Caco-2 (cell line): Measurements from ENCODE around the gene MORN1. TPM values are rescaled to one million over a fixed set of nuclear protein-coding genes. Genes with fewer than 3 reads are reported as not detected.

Experiments used
- BruUV-seq: library from RNA; stranded (reverse); fragments of 400-500 nt; replicated peaks from 2 replicates; lab custom pipeline; 2021; lab: Mats Ljungman, UMichigan
- CTCF ChIA-PET: fragments of 300-600 bp; sonication (Branson Sonifier 250); formaldehyde crosslinking; loops from one replicate; lab custom pipeline; 2022; ENCODE audit warnings: antibody characterized with exemption; lab: Charles Lee
- POLR2A ChIA-PET: fragments of 300-600 bp; sonication (Branson Sonifier 250); formaldehyde crosslinking; loops from one replicate; lab custom pipeline; 2022; ENCODE audit warnings: antibody characterized with exemption; lab: Charles Lee
- DNase-seq, 2 experiments: peaks; one replicate each; pipeline versions ENCODE4 v3.0.0 to v3.0.0-alpha.2; 2020 to 2022
- H3K27me3 ChIP-seq: replicated peaks from 2 replicates; pipeline ENCODE4 v1.6.0; 2011; ENCODE audit warnings: low read length; ENCODE audit not compliant: control insufficient read depth, insufficient read depth
- H3K36me3 ChIP-seq: 2 replicates; pipeline ENCODE4 v1.5.1; 2011; ENCODE audit warnings: low read length; ENCODE audit not compliant: control insufficient read depth, insufficient read depth
- H3K4me1 ChIP-seq: fragments of 250-450 bp; sonication (Bioruptor Pico); 2 replicates; pipeline ENCODE4 v1.5.1; 2020; ENCODE audit warnings: mild to moderate bottlenecking
- H3K4me3 ChIP-seq: 2 replicates; pipeline ENCODE4 v1.5.1; 2011; ENCODE audit warnings: low read depth, mild to moderate bottlenecking, control low read depth, low read length
- H3K9me3 ChIP-seq: fragments of 250-450 bp; sonication (Bioruptor Pico); 2 replicates; pipeline ENCODE4 v1.5.1; 2020; ENCODE audit warnings: mild to moderate bottlenecking, moderate library complexity
- H3K27ac Mint-ChIP-seq: one replicate; pipeline ENCODE4 v1.8.0; 2022; ENCODE audit warnings: mixed read lengths; ENCODE audit not compliant: unreplicated experiment
- H3K27me3 Mint-ChIP-seq: one replicate; pipeline ENCODE4 v1.8.0; 2022; ENCODE audit warnings: mixed read lengths; ENCODE audit not compliant: insufficient read depth, unreplicated experiment
- H3K36me3 Mint-ChIP-seq: one replicate; pipeline ENCODE4 v1.8.0; 2022; ENCODE audit warnings: mild to moderate bottlenecking, mixed read lengths; ENCODE audit not compliant: insufficient read depth, unreplicated experiment
- H3K4me1 Mint-ChIP-seq: one replicate; pipeline ENCODE4 v1.8.0; 2022; ENCODE audit warnings: low read depth, mixed read lengths; ENCODE audit not compliant: unreplicated experiment
- H3K4me3 Mint-ChIP-seq: one replicate; pipeline ENCODE4 v1.8.0; 2022; ENCODE audit warnings: mild to moderate bottlenecking, moderate library complexity, mixed read lengths; ENCODE audit not compliant: unreplicated experiment
- H3K9me3 Mint-ChIP-seq: one replicate; pipeline ENCODE4 v1.8.0; 2022; ENCODE audit warnings: mixed read lengths; ENCODE audit not compliant: unreplicated experiment
- intact Hi-C: fragments of 100-400 bp; cut with micrococcal nuclease; formaldehyde crosslinking; loops from one replicate; pipeline ENCODE4 v1.10.0; 2022; ENCODE audit not compliant: unreplicated experiment
- total RNA-seq: library from RNA; stranded (reverse); gene quantifications from 2 replicates; pipeline ENCODE4 v1.2.3, GENCODE V29; 2022
- TF ChIP-seq, protein P1 (sequence below), 2 experiments: fragments of 200-600 bp in 1 of 2; IDR thresholded peaks; 1 replicate in 1 of 2; 2 replicates in 1 of 2; pipeline versions ENCODE4 v1.5.1 to v1.8.0; 2011 to 2022; ENCODE audit warnings: antibody characterized with exemption in 1 of 2, control low read depth in 1 of 2, inconsistent platforms in 1 of 2, low read depth in 1 of 2, low read length in 1 of 2, mild to moderate bottlenecking in 1 of 2, moderate library complexity in 1 of 2; ENCODE audit not compliant: insufficient read depth in 1 of 2, severe bottlenecking in 1 of 2, unreplicated experiment in 1 of 2

MORN1 gene
- total RNA-seq, 1 experiment from 2014 or later: 8.6 TPM

DNA sequence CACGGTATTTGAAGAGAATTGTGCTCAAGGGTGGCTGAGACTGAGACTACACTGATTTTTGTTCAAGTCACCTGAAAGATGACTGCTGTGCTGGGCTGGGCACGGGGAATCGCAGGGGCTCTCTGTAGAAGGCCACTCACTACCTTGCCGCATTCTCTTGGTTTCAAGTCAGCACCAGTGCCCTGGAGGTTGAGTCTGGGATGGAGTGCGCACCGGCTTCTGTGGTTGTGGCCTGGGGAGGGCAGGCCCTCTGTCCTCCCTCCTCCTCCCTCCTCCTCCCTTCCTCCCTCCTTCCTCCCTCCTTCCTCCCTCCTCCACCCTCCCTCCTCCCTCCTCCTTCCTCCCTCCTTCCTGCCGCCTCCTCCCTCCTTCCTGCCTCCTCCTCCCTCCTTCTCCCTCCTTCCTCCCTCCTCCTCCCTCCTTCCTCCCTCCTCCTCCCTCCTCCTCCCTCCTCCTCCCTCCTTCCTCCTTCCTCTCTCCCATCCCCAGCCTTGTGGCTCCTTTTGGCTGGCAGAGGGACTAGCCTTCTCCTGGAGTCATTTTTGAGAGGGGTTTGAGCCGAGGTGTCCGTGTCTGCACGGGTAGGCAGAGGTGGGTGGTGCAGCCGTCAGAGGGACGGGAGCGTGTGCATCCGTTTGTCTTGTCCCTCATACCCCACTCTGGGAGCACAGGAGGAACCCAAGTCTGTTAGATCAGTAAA is 9.7 kb upstream of the MORN1 start:
- ChIA-PET POLR2A (no interaction called here), CTCF (no interaction called here)
- Mint-ChIP-seq H3K4me3 (no peak overlapping the region), H3K27ac (no peak overlapping the region), H3K27me3 (no peaks in the 10 kb centered on the region), H3K4me1 (no peaks in the 10 kb centered on the region), H3K36me3 (peaks cover 71% of the 10 kb centered on the region), H3K9me3 (no peaks in the 10 kb centered on the region)
- no peaks in the 10 kb centered on the region; the same call in 1 of the 2 replicates for H3K36me3 ChIP-seq
- no peaks in the 10 kb centered on the region for H3K27me3 ChIP-seq
- TF ChIP-seq, protein P1, sequence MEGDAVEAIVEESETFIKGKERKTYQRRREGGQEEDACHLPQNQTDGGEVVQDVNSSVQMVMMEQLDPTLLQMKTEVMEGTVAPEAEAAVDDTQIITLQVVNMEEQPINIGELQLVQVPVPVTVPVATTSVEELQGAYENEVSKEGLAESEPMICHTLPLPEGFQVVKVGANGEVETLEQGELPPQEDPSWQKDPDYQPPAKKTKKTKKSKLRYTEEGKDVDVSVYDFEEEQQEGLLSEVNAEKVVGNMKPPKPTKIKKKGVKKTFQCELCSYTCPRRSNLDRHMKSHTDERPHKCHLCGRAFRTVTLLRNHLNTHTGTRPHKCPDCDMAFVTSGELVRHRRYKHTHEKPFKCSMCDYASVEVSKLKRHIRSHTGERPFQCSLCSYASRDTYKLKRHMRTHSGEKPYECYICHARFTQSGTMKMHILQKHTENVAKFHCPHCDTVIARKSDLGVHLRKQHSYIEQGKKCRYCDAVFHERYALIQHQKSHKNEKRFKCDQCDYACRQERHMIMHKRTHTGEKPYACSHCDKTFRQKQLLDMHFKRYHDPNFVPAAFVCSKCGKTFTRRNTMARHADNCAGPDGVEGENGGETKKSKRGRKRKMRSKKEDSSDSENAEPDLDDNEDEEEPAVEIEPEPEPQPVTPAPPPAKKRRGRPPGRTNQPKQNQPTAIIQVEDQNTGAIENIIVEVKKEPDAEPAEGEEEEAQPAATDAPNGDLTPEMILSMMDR (IDR thresholded peaks at IDR 0.05; ENCODE audit: insufficient read depth in 1 of 2, low read depth in 1 of 2, low read length in 1 of 2, severe bottlenecking in 1 of 2, unreplicated experiment in 1 of 2): no peak
- H3K9me3 ChIP-seq: no peaks in the 10 kb centered on the region
- no TSS peak for BruUV-seq
- H3K4me3 ChIP-seq: no peak overlapping the region
- intact Hi-C loops: no loop called here
- no peak for DNase-seq
- no peaks in the 10 kb centered on the region for H3K4me1 ChIP-seq

DNA sequence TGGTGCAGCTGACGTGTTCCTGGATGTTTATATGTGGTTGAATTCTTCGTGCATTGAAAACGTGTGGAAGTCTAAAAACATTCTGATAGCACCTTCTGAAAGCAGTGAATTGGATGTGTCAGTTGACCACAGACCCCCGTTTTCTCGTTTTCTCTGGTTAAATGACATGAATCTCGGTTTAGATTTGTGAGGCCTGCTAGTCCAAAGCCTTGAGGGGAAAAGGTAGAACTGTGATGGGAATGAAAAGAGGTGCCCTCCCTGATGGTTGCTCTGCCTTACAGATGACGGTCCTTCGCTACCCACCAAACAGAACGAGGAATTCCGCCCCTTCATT is 9.2 kb upstream of the MORN1 start:
- no peak for DNase-seq
- Mint-ChIP-seq H3K4me1 (no peaks in the 10 kb centered on the region), H3K27ac (no peak overlapping the region), H3K9me3 (no peaks in the 10 kb centered on the region), H3K4me3 (no peak overlapping the region), H3K36me3 (peaks cover 71% of the 10 kb centered on the region), H3K27me3 (no peaks in the 10 kb centered on the region)
- BruUV-seq: no TSS peak
- ChIA-PET POLR2A (no interaction called here), CTCF (no interaction called here)
- H3K4me1 ChIP-seq: no peaks in the 10 kb centered on the region
- H3K27me3 ChIP-seq: no peaks in the 10 kb centered on the region
- intact Hi-C loops: no loop called here
- TF ChIP-seq, protein P1 (IDR thresholded peaks at IDR 0.05; ENCODE audit: insufficient read depth in 1 of 2, low read depth in 1 of 2, low read length in 1 of 2, severe bottlenecking in 1 of 2, unreplicated experiment in 1 of 2): no peak
- no peaks in the 10 kb centered on the region; the same call in 1 of the 2 replicates for H3K36me3 ChIP-seq
- no peak overlapping the region for H3K4me3 ChIP-seq
- no peaks in the 10 kb centered on the region for H3K9me3 ChIP-seq

DNA sequence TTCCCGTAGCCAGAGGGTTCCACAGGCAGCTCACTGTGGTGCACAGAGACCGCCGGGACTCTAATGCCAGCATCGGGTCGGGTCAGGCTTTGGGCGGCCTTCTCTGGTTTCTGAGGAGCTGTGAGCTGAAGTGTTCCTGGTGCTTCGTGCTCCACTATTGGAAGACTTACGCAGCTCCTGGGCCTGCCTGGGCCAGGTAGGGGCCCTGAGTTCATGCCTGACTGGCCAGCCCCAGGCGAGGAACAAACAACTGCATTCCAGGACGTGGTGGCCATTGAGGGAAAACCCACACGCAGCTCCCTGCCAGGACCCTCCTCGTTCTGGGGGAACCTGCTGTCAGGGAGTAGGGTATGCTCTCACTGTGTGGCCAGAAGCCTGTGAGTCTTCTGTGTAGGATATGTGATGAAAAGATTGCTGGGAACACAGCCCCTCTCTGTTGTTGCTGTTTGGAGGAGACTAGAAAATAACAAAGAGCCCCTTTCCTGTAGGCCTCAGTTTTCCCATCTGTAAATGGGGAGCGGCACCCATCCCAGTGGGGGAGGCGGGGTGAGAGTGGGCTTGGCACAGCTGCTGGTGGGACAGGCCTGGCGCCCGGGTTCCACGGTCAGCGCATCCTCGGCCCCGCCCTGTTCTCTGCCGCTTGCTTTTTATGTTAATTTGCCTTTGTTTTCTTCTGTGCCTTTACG is 8.7 kb upstream of the MORN1 start:
- no peaks in the 10 kb centered on the region for H3K27me3 ChIP-seq
- no peaks in the 10 kb centered on the region; the same call in 1 of the 2 replicates for H3K36me3 ChIP-seq
- Mint-ChIP-seq H3K4me3 (no peak overlapping the region), H3K27ac (no peak overlapping the region), H3K4me1 (no peaks in the 10 kb centered on the region), H3K27me3 (no peaks in the 10 kb centered on the region), H3K9me3 (no peaks in the 10 kb centered on the region), H3K36me3 (peaks cover 71% of the 10 kb centered on the region)
- no peaks in the 10 kb centered on the region for H3K9me3 ChIP-seq
- POLR2A ChIA-PET: no interaction called here
- H3K4me3 ChIP-seq: no peak overlapping the region
- BruUV-seq: no TSS peak
- no peaks in the 10 kb centered on the region for H3K4me1 ChIP-seq
- DNase-seq: no peak
- intact Hi-C loops: no loop called here
- CTCF ChIA-PET: no interaction called here
- TF ChIP-seq, protein P1 (IDR thresholded peaks at IDR 0.05; ENCODE audit: insufficient read depth in 1 of 2, low read depth in 1 of 2, low read length in 1 of 2, severe bottlenecking in 1 of 2, unreplicated experiment in 1 of 2): no peak
